Skin of body (tissue), 2 donors: Measurements from ENCODE around the gene PCDH18. TPM values are rescaled to one million over a fixed set of nuclear protein-coding genes. Genes with fewer than 3 reads are reported as not detected.

Source experiments
- DNase-seq: peaks from one replicate; lab custom pipeline; 2025; lab: John Stamatoyannopoulos, UW
- total RNA-seq: library from RNA; depleted of rRNA; stranded (reverse); fragments of >200 nt; gene quantifications from one replicate; pipeline ENCODE4 v1.2.3, GENCODE V29; 2014

PCDH18 gene
- total RNA-seq, 1 donor from 2014 or later, result 118 TPM

DNA sequence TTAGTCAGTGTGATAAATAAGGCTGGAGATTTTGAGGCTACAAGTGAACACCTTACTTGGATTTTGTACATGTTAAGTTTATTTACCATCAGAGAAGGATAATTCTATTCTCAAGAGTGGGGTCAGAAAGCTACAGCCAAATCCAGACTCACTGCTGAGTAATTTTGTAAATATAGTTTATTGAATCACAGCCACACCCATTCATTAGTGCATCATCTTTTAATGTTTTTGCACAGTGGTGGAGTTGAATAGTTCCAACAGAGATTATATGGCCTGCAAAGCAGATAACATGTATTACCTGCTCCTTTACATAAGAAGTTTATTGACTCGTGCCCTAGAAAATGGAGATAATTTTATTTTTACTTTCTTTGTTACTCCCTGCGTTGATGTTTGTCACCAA lies 60.4 kb downstream of the PCDH18 start:
- DNase-seq, result no peak

- DNase-seq, result no peak
Observed at GRCh38 chr4:137471461-137471860, 60.8 kb downstream of the PCDH18 start.

- DNase-seq, result no peak
Observed at GRCh38 chr4:137470806-137471205, 61.5 kb downstream of the PCDH18 start.
